ENCODE data around the gene THOC2.
"Not testable (repeated sequence)": the region's sequence is repeated elsewhere in the genome, so short reads cannot be mapped to it uniquely, and the experiment has no call there.

The THOC2 gene

GRCh38 chrX:123732670-123733363, at the start of gene THOC2:
Gene THOC2, minus strand, starts transcription at chrX:123733052. Its CDS starts 30 bp downstream, at chrX:123733022.
- Histone ChIP-seq H3K9ac (ENCODE audit: low read depth, low read length) (peak within 1 kb of the TSS; percentile 89), H3K4me1 (ENCODE audit: insufficient read depth, low read length) (no peaks in the 10 kb centered on the region; the same call in 1 of the 2 replicates), H3K36me3 (ENCODE audit: insufficient read depth, low read length) (no peaks in the 10 kb centered on the region), H3K9me3 (ENCODE audit: control insufficient read depth, insufficient read depth, low read length) (no peaks in the 10 kb centered on the region; the same call in 1 of the 2 replicates)

GRCh38 chrX:123781786-123782185, 48.9 kb upstream of the THOC2 start:
- peaks cover 12% of the 10 kb centered on the region; the same call in 1 of the 2 replicates for H3K4me1 ChIP-seq (ENCODE audit: insufficient read depth, low read length)
- not testable (repeated sequence) for H3K9me3 ChIP-seq (ENCODE audit: control insufficient read depth, insufficient read depth, low read length); H3K36me3 ChIP-seq (ENCODE audit: insufficient read depth, low read length); H3K9ac ChIP-seq (ENCODE audit: low read depth, low read length)

GRCh38 chrX:123779908-123780396, 47.1 kb upstream of the THOC2 start:
- Histone ChIP-seq H3K4me1 (ENCODE audit: insufficient read depth, low read length) (peaks cover 7% of the 10 kb centered on the region; the same call in 1 of the 2 replicates), H3K9ac (ENCODE audit: low read depth, low read length) (no peak overlapping the region), H3K9me3 (ENCODE audit: control insufficient read depth, insufficient read depth, low read length) (no peaks in the 10 kb centered on the region), H3K36me3 (ENCODE audit: insufficient read depth, low read length) (no peaks in the 10 kb centered on the region)

GRCh38 chrX:123773258-123773988, 40.6 kb upstream of the THOC2 start:
- Histone ChIP-seq H3K9ac (ENCODE audit: low read depth, low read length) (no peak overlapping the region), H3K9me3 (ENCODE audit: control insufficient read depth, insufficient read depth, low read length) (no peaks in the 10 kb centered on the region), H3K36me3 (ENCODE audit: insufficient read depth, low read length) (no peaks in the 10 kb centered on the region), H3K4me1 (ENCODE audit: insufficient read depth, low read length) (no peaks in the 10 kb centered on the region)

- no peaks in the 10 kb centered on the region for H3K9me3 ChIP-seq (ENCODE audit: control insufficient read depth, insufficient read depth, low read length)
- H3K4me1 ChIP-seq (ENCODE audit: insufficient read depth, low read length), result no peaks in the 10 kb centered on the region
- H3K9ac ChIP-seq (ENCODE audit: low read depth, low read length), result no peak overlapping the region
- no peaks in the 10 kb centered on the region for H3K36me3 ChIP-seq (ENCODE audit: insufficient read depth, low read length)
Measured at GRCh38 chrX:123771449-123772064, 38.7 kb upstream of the THOC2 start.

GRCh38 chrX:123764967-123765871, 32.4 kb upstream of the THOC2 start:
- Histone ChIP-seq H3K4me1 (ENCODE audit: insufficient read depth, low read length) (no peaks in the 10 kb centered on the region), H3K9me3 (ENCODE audit: control insufficient read depth, insufficient read depth, low read length) (no peaks in the 10 kb centered on the region), H3K36me3 (ENCODE audit: insufficient read depth, low read length) (no peaks in the 10 kb centered on the region), H3K9ac (ENCODE audit: low read depth, low read length) (peak overlapping the region; percentile 79)

- H3K36me3 ChIP-seq (ENCODE audit: insufficient read depth, low read length); H3K9me3 ChIP-seq (ENCODE audit: control insufficient read depth, insufficient read depth, low read length); H3K9ac ChIP-seq (ENCODE audit: low read depth, low read length); H3K4me1 ChIP-seq (ENCODE audit: insufficient read depth, low read length): not testable (repeated sequence)
Measured at GRCh38 chrX:123759849-123760248, 27.0 kb upstream of the THOC2 start.

- H3K9ac ChIP-seq (ENCODE audit: low read depth, low read length); H3K4me1 ChIP-seq (ENCODE audit: insufficient read depth, low read length); H3K36me3 ChIP-seq (ENCODE audit: insufficient read depth, low read length); H3K9me3 ChIP-seq (ENCODE audit: control insufficient read depth, insufficient read depth, low read length): not testable (repeated sequence)
Measured at GRCh38 chrX:123757794-123758193, 24.9 kb upstream of the THOC2 start.

GRCh38 chrX:123756320-123756719, 23.5 kb upstream of the THOC2 start:
- Histone ChIP-seq H3K36me3 (ENCODE audit: insufficient read depth, low read length) (no peaks in the 10 kb centered on the region), H3K9ac (ENCODE audit: low read depth, low read length) (no peak overlapping the region), H3K9me3 (ENCODE audit: control insufficient read depth, insufficient read depth, low read length) (no peaks in the 10 kb centered on the region; the same call in 1 of the 2 replicates), H3K4me1 (ENCODE audit: insufficient read depth, low read length) (no peaks in the 10 kb centered on the region)

- Histone ChIP-seq H3K9me3 (ENCODE audit: control insufficient read depth, insufficient read depth, low read length) (no peaks in the 10 kb centered on the region; the same call in 1 of the 2 replicates), H3K4me1 (ENCODE audit: insufficient read depth, low read length) (no peaks in the 10 kb centered on the region), H3K36me3 (ENCODE audit: insufficient read depth, low read length) (no peaks in the 10 kb centered on the region), H3K9ac (ENCODE audit: low read depth, low read length) (no peak overlapping the region)
Measured at GRCh38 chrX:123755107-123755506, 22.3 kb upstream of the THOC2 start.

GRCh38 chrX:123753656-123754350, 21.0 kb upstream of the THOC2 start:
- H3K36me3 ChIP-seq (ENCODE audit: insufficient read depth, low read length), result no peaks in the 10 kb centered on the region

GRCh38 chrX:123749643-123750042, 16.8 kb upstream of the THOC2 start:
- Histone ChIP-seq H3K9me3 (ENCODE audit: control insufficient read depth, insufficient read depth, low read length) (no peaks in the 10 kb centered on the region; the same call in 1 of the 2 replicates), H3K9ac (ENCODE audit: low read depth, low read length) (no peak overlapping the region), H3K4me1 (ENCODE audit: insufficient read depth, low read length) (no peaks in the 10 kb centered on the region), H3K36me3 (ENCODE audit: insufficient read depth, low read length) (no peaks in the 10 kb centered on the region)

More at GRCh38 chrX:123753656-123754350, 21.0 kb upstream of the THOC2 start:
- Histone ChIP-seq H3K9me3 (ENCODE audit: control insufficient read depth, insufficient read depth, low read length) (no peaks in the 10 kb centered on the region; the same call in 1 of the 2 replicates), H3K4me1 (ENCODE audit: insufficient read depth, low read length) (no peaks in the 10 kb centered on the region), H3K9ac (ENCODE audit: low read depth, low read length) (no peak overlapping the region)

GRCh38 chrX:123745511-123745910, 12.7 kb upstream of the THOC2 start:
- Histone ChIP-seq H3K36me3 (ENCODE audit: insufficient read depth, low read length) (no peaks in the 10 kb centered on the region), H3K9ac (ENCODE audit: low read depth, low read length) (no peak overlapping the region), H3K9me3 (ENCODE audit: control insufficient read depth, insufficient read depth, low read length) (no peaks in the 10 kb centered on the region)

More at GRCh38 chrX:123745511-123745910, 12.7 kb upstream of the THOC2 start:
- H3K4me1 ChIP-seq (ENCODE audit: insufficient read depth, low read length), result no peaks in the 10 kb centered on the region
